H9 (cell line): ENCODE data around the gene TRIM65. TPM values are rescaled to one million over a fixed set of nuclear protein-coding genes. Genes with fewer than 3 reads are reported as not detected.

Experiments
- DNase-seq: peaks from one replicate; pipeline ENCODE4 v3.0.0-alpha.2; 2017
- H2AFZ ChIP-seq: one replicate; pipeline ENCODE4 v1.6.1; 2013; ENCODE audit warnings: mild to moderate bottlenecking, low read length, control low read depth, moderate library complexity
- H2AK5ac ChIP-seq: 2 replicates; pipeline ENCODE4 v1.6.1; 2013; ENCODE audit warnings: low read length, control low read depth, mixed read lengths; ENCODE audit not compliant: insufficient read length
- H2BK120ac ChIP-seq: one replicate; pipeline ENCODE4 v1.6.1; 2013; ENCODE audit warnings: low read depth, mild to moderate bottlenecking, low read length, control low read depth, inconsistent platforms; ENCODE audit not compliant: poor library complexity, severe bottlenecking
- H2BK12ac ChIP-seq: 2 replicates; pipeline ENCODE4 v1.6.1; 2013; ENCODE audit warnings: low read length, control low read depth, mixed read lengths, low read depth; ENCODE audit not compliant: insufficient read length
- H2BK15ac ChIP-seq: 2 replicates; pipeline ENCODE4 v1.6.1; 2013; ENCODE audit warnings: low read depth, low read length, control low read depth
- H2BK20ac ChIP-seq: one replicate; pipeline ENCODE4 v1.6.1; 2013; ENCODE audit warnings: low read depth, mild to moderate bottlenecking, low read length, control low read depth, inconsistent platforms; ENCODE audit not compliant: poor library complexity, severe bottlenecking
- H2BK5ac ChIP-seq: 2 replicates; pipeline ENCODE4 v1.6.1; 2013; ENCODE audit warnings: low read length, control low read depth, mixed read lengths; ENCODE audit not compliant: insufficient read length
- H3K14ac ChIP-seq: 2 replicates; pipeline ENCODE4 v1.6.1; 2013; ENCODE audit warnings: low read length, control low read depth; ENCODE audit not compliant: insufficient read depth
- H3K18ac ChIP-seq: 2 replicates; pipeline ENCODE4 v1.6.1; 2013; ENCODE audit warnings: low read depth, mild to moderate bottlenecking, mixed read lengths, low read length, control low read depth; ENCODE audit not compliant: insufficient read length
- H3K23ac ChIP-seq: 2 replicates; pipeline ENCODE4 v1.6.1; 2013; ENCODE audit warnings: low read length, control low read depth, mixed read lengths, low read depth; ENCODE audit not compliant: insufficient read length
- H3K23me2 ChIP-seq: 2 replicates; pipeline ENCODE4 v1.6.1; 2013; ENCODE audit warnings: low read depth, mild to moderate bottlenecking, mixed read lengths, low read length, control low read depth; ENCODE audit not compliant: insufficient read length, poor library complexity, severe bottlenecking
- H3K27ac ChIP-seq: 2 replicates; pipeline ENCODE4 v1.5.1; 2013; ENCODE audit warnings: low read length, control low read depth, mixed read lengths, low read depth; ENCODE audit not compliant: insufficient read length
- H3K27me3 ChIP-seq: 2 replicates; pipeline ENCODE4 v1.6.1; 2013; ENCODE audit warnings: low read length, control low read depth, inconsistent platforms; ENCODE audit not compliant: insufficient read depth
- H3K4ac ChIP-seq: 2 replicates; pipeline ENCODE4 v1.6.1; 2013; ENCODE audit warnings: low read depth, mild to moderate bottlenecking, control low read depth, inconsistent platforms, low read length, moderate library complexity
- H3K4me1 ChIP-seq: 2 replicates; pipeline ENCODE4 v1.6.1; 2013; ENCODE audit warnings: low read length, control low read depth, inconsistent platforms; ENCODE audit not compliant: insufficient read depth
- H3K4me2 ChIP-seq: 2 replicates; pipeline ENCODE4 v1.6.1; 2013; ENCODE audit warnings: low read length, control low read depth, mixed read lengths; ENCODE audit not compliant: insufficient read length, insufficient read depth
- H3K56ac ChIP-seq: 2 replicates; pipeline ENCODE4 v1.6.1; 2013; ENCODE audit warnings: low read depth, mild to moderate bottlenecking, mixed read lengths, low read length, control low read depth; ENCODE audit not compliant: insufficient read length
- H3K79me1 ChIP-seq: 2 replicates; pipeline ENCODE4 v1.6.1; 2013; ENCODE audit warnings: low read depth, mild to moderate bottlenecking, moderate library complexity, low read length, control low read depth, inconsistent platforms; ENCODE audit not compliant: insufficient read depth, poor library complexity, severe bottlenecking
- H3K79me2 ChIP-seq: 2 replicates; pipeline ENCODE4 v1.6.1; 2013; ENCODE audit warnings: low read length, control low read depth, inconsistent platforms; ENCODE audit not compliant: insufficient read depth
- H3K9ac ChIP-seq: 2 replicates; pipeline ENCODE4 v1.6.1; 2013; ENCODE audit warnings: low read length, control low read depth, mixed read lengths; ENCODE audit not compliant: insufficient read length; ENCODE audit errors: extremely low read depth
- H3K9me3 ChIP-seq: one replicate; pipeline ENCODE4 v1.6.1; 2013; ENCODE audit warnings: low read depth, low read length, inconsistent platforms; ENCODE audit not compliant: control insufficient read depth
- H3T11ph ChIP-seq: one replicate; pipeline ENCODE4 v1.6.1; 2013; ENCODE audit warnings: mild to moderate bottlenecking, low read length, control low read depth, inconsistent platforms
- H4K20me1 ChIP-seq: one replicate; pipeline ENCODE4 v1.6.1; 2013; ENCODE audit not compliant: control insufficient read depth, insufficient read length, insufficient read depth
- H4K5ac ChIP-seq: 2 replicates; pipeline ENCODE4 v1.6.1; 2013; ENCODE audit warnings: low read depth, mild to moderate bottlenecking, mixed read lengths, low read length, control low read depth; ENCODE audit not compliant: insufficient read length
- H4K8ac ChIP-seq: replicated peaks from 2 replicates; pipeline ENCODE4 v1.6.1; 2013; ENCODE audit warnings: low read length, control low read depth, mixed read lengths, low read depth; ENCODE audit not compliant: insufficient read length
- H4K91ac ChIP-seq: 2 replicates; pipeline ENCODE4 v1.6.1; 2013; ENCODE audit warnings: low read depth, mild to moderate bottlenecking, moderate library complexity, mixed read lengths, low read length, control low read depth; ENCODE audit not compliant: insufficient read length
- H3K27ac Mint-ChIP-seq, 3 experiments: 2 replicates in 2 of 3; 3 replicates in 1 of 3; pipeline ENCODE4 v1.8.0; 2020 to 2021; ENCODE audit warnings: mixed read lengths in 3 of 3, mild to moderate bottlenecking in 1 of 3, moderate library complexity in 1 of 3
- H3K27me3 Mint-ChIP-seq: 2 replicates; pipeline ENCODE4 v1.8.0; 2021; ENCODE audit warnings: low read depth, mild to moderate bottlenecking, moderate library complexity, mixed read lengths
- H3K36me3 Mint-ChIP-seq, 3 experiments: 2 replicates in 2 of 3; 3 replicates in 1 of 3; pipeline ENCODE4 v1.8.0; 2020 to 2021; ENCODE audit warnings: low read depth in 3 of 3, mixed read lengths in 3 of 3; ENCODE audit not compliant: insufficient read depth in 1 of 3
- H3K4me1 Mint-ChIP-seq, 2 experiments: 2 replicates each; pipeline ENCODE4 v1.8.0; 2020; ENCODE audit warnings: mixed read lengths in 2 of 2
- H3K4me3 Mint-ChIP-seq, 2 experiments: 2 replicates in 1 of 2; 3 replicates in 1 of 2; pipeline ENCODE4 v1.8.0; 2020 to 2021; ENCODE audit warnings: mild to moderate bottlenecking in 2 of 2, mixed read lengths in 2 of 2, moderate library complexity in 1 of 2
- H3K9me3 Mint-ChIP-seq, 2 experiments: 2 replicates in 1 of 2; 3 replicates in 1 of 2; pipeline ENCODE4 v1.8.0; 2020; ENCODE audit warnings: mild to moderate bottlenecking in 2 of 2, mixed read lengths in 2 of 2, moderate library complexity in 1 of 2
- WGBS: extraction: QIAGEN DNeasy Blood & Tissue Kit; methylation state at CpG from one replicate; pipeline ENCODE4 v1.1.7; 2013; ENCODE audit warnings: missing lambda C conversion rate, low lambda C conversion rate, mixed read lengths; ENCODE audit not compliant: insufficient read length; ENCODE audit errors: extremely low coverage; 5-methylcytosine and 5-hydroxymethylcytosine counted together
- total RNA-seq: library from RNA; stranded (reverse); gene quantifications from 2 replicates; pipeline ENCODE4 v1.2.1, GENCODE V29; 2021
- TF ChIP-seq, protein P1 (sequence below): fragments of 200-600 bp; sonication (generic); conservative IDR thresholded peaks from 3 replicates; pipeline ENCODE4 v1.8.0; 2021; ENCODE audit warnings: antibody characterized with exemption, mild to moderate bottlenecking

The TRIM65 gene
- total RNA-seq, 1 experiment from 2014 or later, result 34.1 TPM

DNA sequence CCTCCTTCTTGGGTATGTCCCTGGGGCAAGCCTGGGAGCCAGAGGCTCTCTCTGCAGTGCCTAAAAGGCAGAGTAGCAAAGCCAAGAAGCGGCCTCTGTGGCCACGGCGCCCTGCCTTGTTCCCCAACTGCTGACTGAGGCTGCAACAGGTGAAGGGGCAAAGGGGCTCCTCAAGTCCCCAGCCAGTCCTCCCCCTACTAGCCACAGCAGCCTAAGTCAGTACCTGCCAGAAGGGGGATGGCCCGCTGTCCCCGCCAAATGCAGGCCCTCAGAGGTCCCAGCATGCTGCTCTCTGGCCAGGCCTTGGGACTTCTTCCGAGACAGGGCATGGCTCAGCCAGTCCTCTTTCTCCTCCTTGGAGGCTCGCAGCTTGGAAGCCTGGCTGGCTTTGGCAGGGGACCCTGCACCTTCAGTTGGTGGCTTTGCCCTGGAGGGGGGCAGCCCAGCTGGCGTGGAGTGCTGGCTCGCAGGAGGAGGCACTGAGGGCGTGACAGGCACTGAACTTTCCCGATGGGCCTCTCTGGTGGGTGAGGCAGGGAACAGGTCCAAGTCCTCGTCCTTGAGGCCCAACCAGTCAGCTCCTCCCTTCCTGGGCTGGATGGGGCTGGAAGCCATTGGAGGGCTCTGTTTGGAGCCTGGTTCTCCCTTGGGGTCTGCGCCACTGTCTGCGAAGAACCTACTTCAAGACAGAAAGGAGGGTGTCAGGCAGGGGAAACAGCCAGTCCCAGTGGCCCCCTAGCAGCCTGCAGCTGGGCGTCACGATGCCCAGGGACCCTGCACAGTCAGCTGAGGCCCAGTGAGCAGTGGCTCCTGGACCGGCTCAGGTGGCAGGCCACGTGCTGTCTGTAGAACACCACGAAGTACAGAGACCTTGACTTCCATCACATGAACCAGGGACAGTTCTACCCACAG lies 26.5 kb upstream of the TRIM65 start:
- Histone ChIP-seq H3T11ph (no peak overlapping the region), H2BK15ac (no peak overlapping the region), H2AFZ (no peak overlapping the region), H3K79me1 (no peaks in the 10 kb centered on the region), H4K8ac (no peak overlapping the region), H2BK20ac (no peak overlapping the region), H3K27ac (no peak overlapping the region), H3K9ac (no peak overlapping the region), H2BK5ac (no peak overlapping the region), H2AK5ac (no peak overlapping the region), H4K91ac (no peak overlapping the region), H3K4me2 (no peak overlapping the region), H3K18ac (no peak overlapping the region), H2BK12ac (no peak overlapping the region), H4K5ac (no peak overlapping the region), H3K4me1 (no peaks in the 10 kb centered on the region), H3K23ac (no peak overlapping the region), H3K23me2 (no peaks in the 10 kb centered on the region), H4K20me1 (no peaks in the 10 kb centered on the region), H3K27me3 (no peaks in the 10 kb centered on the region), H3K56ac (no peak overlapping the region), H3K4ac (no peak overlapping the region), H2BK120ac (no peak overlapping the region), H3K9me3 (no peaks in the 10 kb centered on the region), H3K14ac (no peak overlapping the region), H3K79me2 (no peaks in the 10 kb centered on the region)
- TF ChIP-seq, protein P1, sequence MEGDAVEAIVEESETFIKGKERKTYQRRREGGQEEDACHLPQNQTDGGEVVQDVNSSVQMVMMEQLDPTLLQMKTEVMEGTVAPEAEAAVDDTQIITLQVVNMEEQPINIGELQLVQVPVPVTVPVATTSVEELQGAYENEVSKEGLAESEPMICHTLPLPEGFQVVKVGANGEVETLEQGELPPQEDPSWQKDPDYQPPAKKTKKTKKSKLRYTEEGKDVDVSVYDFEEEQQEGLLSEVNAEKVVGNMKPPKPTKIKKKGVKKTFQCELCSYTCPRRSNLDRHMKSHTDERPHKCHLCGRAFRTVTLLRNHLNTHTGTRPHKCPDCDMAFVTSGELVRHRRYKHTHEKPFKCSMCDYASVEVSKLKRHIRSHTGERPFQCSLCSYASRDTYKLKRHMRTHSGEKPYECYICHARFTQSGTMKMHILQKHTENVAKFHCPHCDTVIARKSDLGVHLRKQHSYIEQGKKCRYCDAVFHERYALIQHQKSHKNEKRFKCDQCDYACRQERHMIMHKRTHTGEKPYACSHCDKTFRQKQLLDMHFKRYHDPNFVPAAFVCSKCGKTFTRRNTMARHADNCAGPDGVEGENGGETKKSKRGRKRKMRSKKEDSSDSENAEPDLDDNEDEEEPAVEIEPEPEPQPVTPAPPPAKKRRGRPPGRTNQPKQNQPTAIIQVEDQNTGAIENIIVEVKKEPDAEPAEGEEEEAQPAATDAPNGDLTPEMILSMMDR, result no peak
- no peak overlapping the region for H3K4me3 Mint-ChIP-seq
- H3K36me3 Mint-ChIP-seq, result peaks cover 2 to 29% (median 11%) of the 10 kb centered on the region in 3 experiments; a peak in 5 of 7 replicates
- no peaks in the 10 kb centered on the region for H3K9me3 Mint-ChIP-seq
- no CpG with 5 or more reads among the region's 19 CpGs for WGBS
- DNase-seq, result no peak
- no peaks in the 10 kb centered on the region for H3K27me3 Mint-ChIP-seq
- H3K4me1 Mint-ChIP-seq, result no peaks in the 10 kb centered on the region
- H3K27ac Mint-ChIP-seq, result no peak overlapping the region
